ENCODE data around the gene FADS3.
"Not testable (repeated sequence)": the region's sequence is repeated elsewhere in the genome, so short reads cannot be mapped to it uniquely, and the experiment has no call there.

The FADS3 gene

GRCh38 chr11:61898247-61898582 is 6.9 kb upstream of the FADS3 start:
- no peak for DNase-seq (ENCODE audit: low read depth, low spot score)

DNA sequence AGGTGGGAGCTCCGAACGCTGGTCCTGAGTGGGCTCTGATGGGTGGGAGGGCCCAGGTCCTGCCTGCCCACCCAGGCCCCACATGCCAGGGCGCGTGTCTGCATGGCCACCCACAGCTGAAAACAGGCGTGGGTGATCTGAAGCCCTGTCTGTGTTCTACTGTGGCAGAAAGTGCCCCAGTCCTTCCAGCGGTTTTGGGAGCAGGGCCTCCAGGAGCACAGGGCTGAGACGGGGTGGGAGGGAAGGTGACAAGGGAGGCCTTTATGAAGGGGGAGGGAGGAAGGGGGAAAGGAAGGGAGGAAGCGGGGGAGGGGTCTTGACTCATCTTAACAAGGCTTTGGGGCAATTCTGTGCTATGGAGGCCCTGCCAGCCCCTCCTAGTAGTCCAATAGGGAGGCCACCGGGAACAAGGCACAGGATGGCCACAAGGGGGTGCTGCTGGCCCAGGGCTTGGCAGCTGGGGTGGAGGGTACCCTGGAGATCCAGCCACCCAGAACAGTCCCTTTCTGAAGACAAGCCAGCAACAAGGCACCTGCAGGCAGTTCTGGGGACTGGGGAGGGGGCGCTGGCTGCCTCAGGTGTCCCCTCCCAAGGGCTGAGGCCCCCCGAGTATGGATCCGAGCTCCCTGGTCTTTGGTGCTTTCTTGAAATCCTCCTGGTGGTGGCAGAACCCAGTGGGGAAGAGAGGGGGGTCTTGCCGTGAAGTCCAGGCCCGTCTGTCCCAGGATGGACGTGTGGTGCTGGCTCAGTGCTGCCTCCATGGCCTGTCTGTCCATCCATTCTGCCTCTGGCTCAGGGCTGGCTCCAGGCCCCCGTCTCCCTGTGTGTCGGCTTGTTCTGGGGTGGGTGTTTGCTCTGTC is 6.3 kb upstream of the FADS3 start:
- peak; percentile 57 for DNase-seq (ENCODE audit: low read depth, low spot score)

- DNase-seq (ENCODE audit: low read depth, low spot score), result no peak
These were observed 5.5 kb upstream of the FADS3 start for GRCh38 chr11:61896665-61897386.

GRCh38 chr11:61895718-61896059 is 4.3 kb upstream of the FADS3 start:
- DNase-seq (ENCODE audit: low read depth, low spot score), result no peak

- no peak for DNase-seq (ENCODE audit: low read depth, low spot score)
These were observed 3.8 kb upstream of the FADS3 start for GRCh38 chr11:61895046-61895717.

DNA sequence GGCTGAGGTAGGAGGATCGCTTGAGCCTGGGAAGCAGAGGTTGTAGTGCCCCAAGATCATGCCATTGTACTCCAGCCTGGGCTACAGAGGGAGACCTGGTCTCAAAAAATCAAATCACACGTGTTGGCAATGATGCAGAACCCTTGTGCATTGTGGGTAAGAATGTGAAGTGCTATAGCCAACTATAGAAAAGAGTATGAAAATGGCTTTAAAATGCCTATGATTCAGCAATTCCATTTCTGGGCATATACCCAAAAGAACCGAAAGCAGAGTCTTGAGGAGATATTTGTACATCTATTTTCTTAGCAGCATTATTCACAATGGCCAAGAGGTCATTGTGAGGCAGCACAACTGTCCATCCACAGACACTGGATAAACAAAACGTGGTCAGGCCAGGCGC is 2.6 kb upstream of the FADS3 start:
- no peak for DNase-seq (ENCODE audit: low read depth, low spot score)

DNA sequence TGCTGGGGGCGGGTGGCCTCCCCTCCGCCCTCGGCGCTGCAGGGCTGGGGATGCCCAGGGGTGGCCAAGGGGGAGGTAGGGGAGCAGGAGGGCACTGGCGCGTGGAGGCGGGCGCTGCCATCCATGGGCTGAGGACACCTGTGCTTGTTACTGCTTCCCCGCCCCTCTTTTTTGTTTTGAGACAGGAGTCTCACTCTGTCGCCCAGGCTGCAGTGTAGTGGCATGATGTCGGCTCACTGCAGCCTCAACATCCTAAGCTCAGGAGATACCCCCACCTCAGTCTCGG is 683 bp upstream of the FADS3 start:
- DNase-seq (ENCODE audit: low read depth, low spot score), result no peak

DNA sequence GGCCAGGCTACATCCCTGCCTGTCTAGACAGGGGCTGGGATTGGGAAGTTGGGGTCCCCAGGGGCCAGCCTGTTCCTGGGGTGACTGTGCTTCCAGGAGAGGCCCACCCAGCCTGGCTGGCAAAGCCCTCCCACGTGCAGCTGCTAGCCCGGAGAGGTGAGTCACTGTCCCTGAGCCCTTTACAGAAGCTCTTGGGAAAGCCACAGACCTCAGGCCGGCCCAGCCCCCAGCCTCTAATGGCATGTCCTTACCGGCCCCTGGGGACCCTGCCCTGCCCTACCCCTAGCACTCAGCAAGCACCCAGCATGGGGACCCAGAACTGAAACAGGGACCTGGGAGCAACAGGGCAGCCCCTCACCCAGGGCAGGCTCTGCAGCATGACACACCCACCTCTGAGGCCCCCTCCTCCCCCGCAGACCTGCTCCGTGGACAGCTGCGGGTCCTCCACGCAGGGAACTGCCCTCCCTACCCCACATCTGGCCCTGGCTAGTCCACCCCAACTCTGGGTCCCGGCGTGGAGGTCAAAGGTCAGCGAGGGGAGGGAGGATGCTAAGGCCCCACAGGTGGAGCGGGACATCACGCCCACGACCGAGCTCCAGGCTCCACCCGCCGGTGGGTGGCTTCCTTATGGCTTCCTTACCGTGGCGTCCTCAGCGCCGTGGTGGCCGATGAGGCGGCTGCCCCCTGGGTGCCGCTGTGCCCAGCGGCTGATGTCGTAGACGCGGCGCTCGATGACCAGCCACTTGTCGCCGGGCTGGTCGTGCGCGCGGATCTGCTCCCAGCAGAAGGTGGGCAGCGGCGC is 615 bp downstream of the FADS3 start:
- no peak for DNase-seq (ENCODE audit: low read depth, low spot score)

DNA sequence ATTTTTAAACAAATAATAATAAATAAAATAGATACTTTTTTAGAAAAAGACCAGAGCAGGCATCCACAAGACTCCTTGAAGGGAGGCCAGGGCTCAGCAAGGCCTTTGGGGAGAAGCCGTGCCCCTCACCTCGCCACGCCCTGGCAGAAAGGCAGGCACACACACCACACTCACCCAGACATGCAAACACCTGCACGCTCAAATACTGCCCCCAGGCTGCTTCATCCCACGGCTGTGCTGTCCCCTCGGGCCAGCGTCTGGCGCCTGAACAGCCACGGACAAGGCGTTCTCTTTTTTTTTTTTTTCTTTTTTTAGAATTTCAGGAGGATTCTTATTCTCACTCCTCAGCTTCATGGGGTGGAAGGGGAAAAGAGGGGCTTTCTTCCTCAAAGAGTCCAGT is 1.5 kb downstream of the FADS3 start:
- DNase-seq (ENCODE audit: low read depth, low spot score), result no peak

GRCh38 chr11:61888590-61888989 is 2.8 kb downstream of the FADS3 start:
- DNase-seq (ENCODE audit: low read depth, low spot score), result no peak

DNA sequence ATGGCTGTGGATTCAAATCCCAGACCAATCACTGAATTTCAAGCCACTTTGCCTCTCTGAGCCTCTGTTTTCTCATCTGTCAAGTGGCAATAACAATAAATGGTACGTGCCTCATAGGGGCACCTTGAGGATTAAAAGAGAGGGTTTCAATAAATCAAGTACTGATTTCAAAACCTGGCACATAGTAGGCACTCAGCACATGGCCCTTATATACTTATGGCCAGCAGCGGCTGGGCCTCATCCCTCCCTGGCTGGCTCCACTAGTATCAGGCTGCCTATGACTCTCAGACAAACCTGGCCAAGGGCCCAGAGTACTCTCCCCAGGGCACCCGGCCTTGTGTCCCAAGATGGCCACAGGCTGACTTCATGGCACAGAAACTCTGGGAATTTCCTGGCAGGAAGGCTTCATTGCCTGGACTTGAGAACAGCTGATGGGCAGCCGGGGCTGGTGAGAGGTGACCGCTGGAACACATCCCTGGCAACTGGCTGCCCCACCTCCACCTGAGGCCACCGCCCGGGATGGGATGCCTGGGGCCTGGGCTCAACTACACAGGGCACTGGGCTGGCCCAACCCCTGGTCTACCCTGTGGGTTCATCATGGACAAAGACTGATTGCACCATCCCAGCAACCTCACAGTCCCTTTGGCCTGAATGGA is 3.4 kb downstream of the FADS3 start:
- DNase-seq (ENCODE audit: low read depth, low spot score), result no peak

DNA sequence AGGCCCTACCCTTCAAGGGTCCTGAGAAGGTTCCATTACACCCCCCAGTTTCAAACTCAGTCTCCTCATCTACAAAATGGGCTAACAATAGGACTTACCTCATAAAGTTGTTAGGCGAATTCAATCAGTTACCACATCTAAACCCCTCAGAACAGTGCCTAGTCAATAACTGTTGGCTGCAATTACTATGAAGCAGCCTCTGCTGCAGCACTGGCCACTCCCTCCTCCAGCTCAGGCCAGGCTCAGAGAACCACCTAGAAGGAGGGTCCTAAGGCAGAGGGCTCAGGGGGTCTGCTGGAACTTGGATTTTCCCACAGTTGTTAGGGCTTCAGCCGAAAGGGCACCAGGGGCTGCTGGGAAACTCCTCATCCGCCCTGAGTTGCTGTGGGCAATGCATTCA is 4.7 kb downstream of the FADS3 start:
- DNase-seq (ENCODE audit: low read depth, low spot score), result no peak

- DNase-seq (ENCODE audit: low read depth, low spot score), result no peak
These were observed 5.4 kb downstream of the FADS3 start for GRCh38 chr11:61885784-61886580.

GRCh38 chr11:61885166-61885778 is 6.1 kb downstream of the FADS3 start:
- no peak for DNase-seq (ENCODE audit: low read depth, low spot score)

DNA sequence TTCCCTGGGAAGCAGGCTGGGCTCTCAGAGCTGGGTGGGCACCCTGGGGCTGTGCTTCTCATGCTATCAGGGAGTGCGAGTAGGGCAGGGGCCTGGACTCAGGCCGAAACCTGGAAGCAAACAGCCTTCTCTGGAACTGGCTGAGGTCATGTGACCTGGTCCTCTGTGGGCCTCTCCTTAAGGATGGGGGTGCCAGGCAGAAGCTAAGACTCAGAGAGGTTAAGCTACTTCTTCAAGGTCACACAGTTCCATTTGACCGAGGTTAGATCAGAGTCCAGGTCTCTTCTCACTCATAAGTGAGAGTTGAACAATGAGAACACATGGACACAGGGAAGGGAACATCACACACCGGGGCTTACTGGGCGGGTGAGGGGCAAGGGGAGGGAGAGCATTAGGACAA is 7.4 kb downstream of the FADS3 start:
- DNase-seq (ENCODE audit: low read depth, low spot score), result no peak

DNA sequence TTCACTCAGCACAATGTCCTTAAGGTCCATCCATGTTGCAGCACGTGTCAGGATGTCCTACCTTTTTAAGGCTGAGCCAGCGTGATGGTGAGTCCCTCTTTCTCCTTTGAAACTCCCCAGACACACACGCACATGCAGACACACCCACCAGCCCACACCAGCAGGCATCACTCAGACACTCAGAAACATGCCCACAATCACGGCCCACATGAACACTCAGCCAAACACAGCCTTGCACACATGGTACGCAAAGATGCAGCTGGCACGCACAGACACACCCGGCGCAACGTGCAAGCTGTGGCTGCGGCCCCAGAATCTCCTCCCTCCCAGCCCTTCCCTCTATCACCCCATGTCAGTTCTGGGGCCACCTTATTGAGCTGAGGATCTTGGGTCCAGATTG is 8.0 kb downstream of the FADS3 start:
- no peak for DNase-seq (ENCODE audit: low read depth, low spot score)

- DNase-seq (ENCODE audit: low read depth, low spot score), result no peak
These were observed 8.5 kb downstream of the FADS3 start for GRCh38 chr11:61882879-61883278.

- DNase-seq (ENCODE audit: low read depth, low spot score), result not testable (repeated sequence)
These were observed 9.1 kb downstream of the FADS3 start for GRCh38 chr11:61882267-61882666.

DNA sequence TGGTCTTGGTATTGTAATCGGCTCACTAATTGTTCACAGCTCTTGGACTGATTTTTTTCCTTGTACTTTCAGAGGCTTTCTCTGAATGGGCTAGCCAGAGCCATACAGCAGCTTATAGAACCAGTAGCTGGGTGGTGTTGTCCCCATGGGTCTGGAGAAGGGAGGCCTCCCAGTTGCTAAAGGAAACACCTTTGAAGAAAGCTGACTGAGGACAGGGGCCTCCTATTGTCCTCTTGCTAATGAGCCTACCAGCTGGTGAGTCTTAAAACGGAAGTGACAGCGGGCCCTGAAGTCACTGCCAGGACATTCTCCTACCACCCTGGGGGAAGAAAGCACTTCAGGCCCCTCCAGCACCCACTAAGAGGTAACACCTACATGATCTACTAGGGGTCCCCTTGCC is 9.9 kb downstream of the FADS3 start:
- DNase-seq (ENCODE audit: low read depth, low spot score), result no peak

DNA sequence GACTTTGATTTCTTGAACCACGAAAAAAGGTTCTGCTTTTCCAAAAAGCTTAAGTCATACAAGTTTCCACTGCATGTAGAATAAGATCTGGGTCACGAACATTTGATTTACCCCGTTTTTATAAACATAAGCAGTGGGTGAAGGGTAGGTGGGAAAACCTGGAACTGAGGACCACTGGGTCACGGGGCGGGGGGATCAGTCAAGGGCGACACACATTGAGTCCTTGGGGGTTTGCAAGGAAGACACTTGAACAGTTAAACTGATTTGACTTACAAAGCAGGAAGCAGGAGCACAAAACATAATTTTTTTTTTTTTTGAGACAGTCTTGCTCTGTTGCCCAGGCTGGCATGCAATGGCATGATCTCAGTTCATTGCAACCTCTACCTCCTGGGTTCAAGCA is 10.9 kb downstream of the FADS3 start:
- no peak for DNase-seq (ENCODE audit: low read depth, low spot score)

Measured in activated naive CD8-positive, alpha-beta T cell treated with anti-CD3 and anti-CD28 coated beads, Interleukin-2, amount 50 U/mL, for 16 hours (primary cell).